Measurements from ENCODE around the gene RBFOX1.

The RBFOX1 gene

GRCh38 chr16:7629571-7629970 lies 296.9 kb downstream of the RBFOX1 start:
- no peaks in the 10 kb centered on the region for H3K9me3 ChIP-seq (ENCODE audit: insufficient read depth, low read depth, low read length)
- peaks cover 15% of the 10 kb centered on the region for H3K4me1 ChIP-seq (ENCODE audit: insufficient read depth, low read length)
- H3K9ac ChIP-seq (ENCODE audit: low read depth, low read length): no peak overlapping the region
- H3K27me3 ChIP-seq (ENCODE audit: insufficient read depth, low read length): no peaks in the 10 kb centered on the region; the same call in 1 of the 2 replicates
- no peaks in the 10 kb centered on the region for H3K36me3 ChIP-seq (ENCODE audit: insufficient read depth, low read depth, low read length)
- no peak overlapping the region for H3K4me3 ChIP-seq (ENCODE audit: low read length)
- H3K27ac ChIP-seq (ENCODE audit: low read length): no peak overlapping the region

- Histone ChIP-seq H3K36me3 (ENCODE audit: insufficient read depth, low read depth, low read length) (no peaks in the 10 kb centered on the region), H3K9me3 (ENCODE audit: insufficient read depth, low read depth, low read length) (no peaks in the 10 kb centered on the region), H3K27me3 (ENCODE audit: insufficient read depth, low read length) (no peaks in the 10 kb centered on the region), H3K27ac (ENCODE audit: low read length) (no peak overlapping the region), H3K4me1 (ENCODE audit: insufficient read depth, low read length) (peaks cover 18% of the 10 kb centered on the region), H3K9ac (ENCODE audit: low read depth, low read length) (no peak overlapping the region), H3K4me3 (ENCODE audit: low read length) (no peak overlapping the region)
Observed at GRCh38 chr16:7637446-7637845, 304.8 kb downstream of the RBFOX1 start.

GRCh38 chr16:7638306-7638705 lies 305.7 kb downstream of the RBFOX1 start:
- H3K27me3 ChIP-seq (ENCODE audit: insufficient read depth, low read length): no peaks in the 10 kb centered on the region
- no peaks in the 10 kb centered on the region for H3K9me3 ChIP-seq (ENCODE audit: insufficient read depth, low read depth, low read length)
- peaks cover 18% of the 10 kb centered on the region for H3K4me1 ChIP-seq (ENCODE audit: insufficient read depth, low read length)
- H3K27ac ChIP-seq (ENCODE audit: low read length): no peak overlapping the region
- no peak overlapping the region for H3K4me3 ChIP-seq (ENCODE audit: low read length)
- H3K36me3 ChIP-seq (ENCODE audit: insufficient read depth, low read depth, low read length): no peaks in the 10 kb centered on the region
- H3K9ac ChIP-seq (ENCODE audit: low read depth, low read length): no peak overlapping the region

- Histone ChIP-seq H3K27me3 (ENCODE audit: insufficient read depth, low read length) (no peaks in the 10 kb centered on the region), H3K4me3 (ENCODE audit: low read length) (no peak overlapping the region), H3K9ac (ENCODE audit: low read depth, low read length) (no peak overlapping the region), H3K36me3 (ENCODE audit: insufficient read depth, low read depth, low read length) (no peaks in the 10 kb centered on the region), H3K9me3 (ENCODE audit: insufficient read depth, low read depth, low read length) (no peaks in the 10 kb centered on the region), H3K4me1 (ENCODE audit: insufficient read depth, low read length) (no peaks in the 10 kb centered on the region; the same call in 1 of the 2 replicates), H3K27ac (ENCODE audit: low read length) (no peak overlapping the region)
Observed at GRCh38 chr16:7640334-7640733, 307.7 kb downstream of the RBFOX1 start.

GRCh38 chr16:7644176-7644575 lies 311.5 kb downstream of the RBFOX1 start:
- Histone ChIP-seq H3K9ac (ENCODE audit: low read depth, low read length) (no peak overlapping the region), H3K27me3 (ENCODE audit: insufficient read depth, low read length) (no peaks in the 10 kb centered on the region), H3K36me3 (ENCODE audit: insufficient read depth, low read depth, low read length) (no peaks in the 10 kb centered on the region), H3K9me3 (ENCODE audit: insufficient read depth, low read depth, low read length) (no peaks in the 10 kb centered on the region), H3K4me3 (ENCODE audit: low read length) (no peak overlapping the region), H3K27ac (ENCODE audit: low read length) (no peak overlapping the region), H3K4me1 (ENCODE audit: insufficient read depth, low read length) (no peaks in the 10 kb centered on the region)

- H3K4me1 ChIP-seq (ENCODE audit: insufficient read depth, low read length): no peaks in the 10 kb centered on the region
- no peaks in the 10 kb centered on the region for H3K9me3 ChIP-seq (ENCODE audit: insufficient read depth, low read depth, low read length)
- H3K4me3 ChIP-seq (ENCODE audit: low read length): no peak overlapping the region
- H3K27me3 ChIP-seq (ENCODE audit: insufficient read depth, low read length): no peaks in the 10 kb centered on the region
- no peak overlapping the region for H3K27ac ChIP-seq (ENCODE audit: low read length)
- H3K9ac ChIP-seq (ENCODE audit: low read depth, low read length): no peak overlapping the region
- no peaks in the 10 kb centered on the region for H3K36me3 ChIP-seq (ENCODE audit: insufficient read depth, low read depth, low read length)
Observed at GRCh38 chr16:7644811-7645210, 312.2 kb downstream of the RBFOX1 start.

GRCh38 chr16:7646821-7647500 lies 314.3 kb downstream of the RBFOX1 start:
- Histone ChIP-seq H3K36me3 (ENCODE audit: insufficient read depth, low read depth, low read length) (no peaks in the 10 kb centered on the region), H3K4me1 (ENCODE audit: insufficient read depth, low read length) (peaks cover 7% of the 10 kb centered on the region; the same call in 1 of the 2 replicates), H3K9ac (ENCODE audit: low read depth, low read length) (no peak overlapping the region), H3K4me3 (ENCODE audit: low read length) (no peak overlapping the region), H3K27ac (ENCODE audit: low read length) (no peak overlapping the region), H3K27me3 (ENCODE audit: insufficient read depth, low read length) (no peaks in the 10 kb centered on the region), H3K9me3 (ENCODE audit: insufficient read depth, low read depth, low read length) (no peaks in the 10 kb centered on the region)

- no peak overlapping the region for H3K9ac ChIP-seq (ENCODE audit: low read depth, low read length)
- no peaks in the 10 kb centered on the region for H3K36me3 ChIP-seq (ENCODE audit: insufficient read depth, low read depth, low read length)
- H3K4me3 ChIP-seq (ENCODE audit: low read length): no peak overlapping the region
- H3K27ac ChIP-seq (ENCODE audit: low read length): no peak overlapping the region
- peaks cover 7% of the 10 kb centered on the region; the same call in 1 of the 2 replicates for H3K4me1 ChIP-seq (ENCODE audit: insufficient read depth, low read length)
- no peaks in the 10 kb centered on the region for H3K27me3 ChIP-seq (ENCODE audit: insufficient read depth, low read length)
- H3K9me3 ChIP-seq (ENCODE audit: insufficient read depth, low read depth, low read length): no peaks in the 10 kb centered on the region
Observed at GRCh38 chr16:7650431-7650830, 317.8 kb downstream of the RBFOX1 start.

- Histone ChIP-seq H3K27ac (ENCODE audit: low read length) (no peak overlapping the region), H3K9ac (ENCODE audit: low read depth, low read length) (no peak overlapping the region), H3K9me3 (ENCODE audit: insufficient read depth, low read depth, low read length) (no peaks in the 10 kb centered on the region)
Observed at GRCh38 chr16:7651803-7652570, 319.3 kb downstream of the RBFOX1 start.

GRCh38 chr16:7653746-7654461 lies 321.3 kb downstream of the RBFOX1 start:
- Histone ChIP-seq H3K27me3 (ENCODE audit: insufficient read depth, low read length) (no peaks in the 10 kb centered on the region), H3K4me1 (ENCODE audit: insufficient read depth, low read length) (peaks cover 7% of the 10 kb centered on the region; the same call in 1 of the 2 replicates), H3K27ac (ENCODE audit: low read length) (no peak overlapping the region), H3K4me3 (ENCODE audit: low read length) (no peak overlapping the region), H3K9ac (ENCODE audit: low read depth, low read length) (no peak overlapping the region), H3K36me3 (ENCODE audit: insufficient read depth, low read depth, low read length) (no peaks in the 10 kb centered on the region), H3K9me3 (ENCODE audit: insufficient read depth, low read depth, low read length) (no peaks in the 10 kb centered on the region)

More at GRCh38 chr16:7651803-7652570, 319.3 kb downstream of the RBFOX1 start:
- Histone ChIP-seq H3K4me1 (ENCODE audit: insufficient read depth, low read length) (peaks cover 7% of the 10 kb centered on the region; the same call in 1 of the 2 replicates), H3K27me3 (ENCODE audit: insufficient read depth, low read length) (no peaks in the 10 kb centered on the region), H3K36me3 (ENCODE audit: insufficient read depth, low read depth, low read length) (no peaks in the 10 kb centered on the region), H3K4me3 (ENCODE audit: low read length) (no peak overlapping the region)

GRCh38 chr16:7675628-7676027 lies 343.0 kb downstream of the RBFOX1 start:
- H3K9ac ChIP-seq (ENCODE audit: low read depth, low read length): no peak overlapping the region
- H3K4me3 ChIP-seq (ENCODE audit: low read length): no peak overlapping the region

More at GRCh38 chr16:7675628-7676027, 343.0 kb downstream of the RBFOX1 start:
- H3K9me3 ChIP-seq (ENCODE audit: insufficient read depth, low read depth, low read length): no peaks in the 10 kb centered on the region
- H3K4me1 ChIP-seq (ENCODE audit: insufficient read depth, low read length): no peaks in the 10 kb centered on the region; the same call in 1 of the 2 replicates
- H3K27me3 ChIP-seq (ENCODE audit: insufficient read depth, low read length): no peaks in the 10 kb centered on the region
- H3K27ac ChIP-seq (ENCODE audit: low read length): no peak overlapping the region
- H3K36me3 ChIP-seq (ENCODE audit: insufficient read depth, low read depth, low read length): no peaks in the 10 kb centered on the region
